NCI-H2081 (cell line): ENCODE data around the gene EFNA5.
A peak's percentile ranks its signal among the peaks of the same experiment; 100 is the strongest.

ENCODE experiments used
- DNase-seq, 2 experiments: peaks; one replicate each; lab custom pipeline; 2025; lab: John Stamatoyannopoulos, UW

EFNA5 gene

GRCh38 chr5:107670932-107671741, at the start of gene EFNA5:
TSS of gene EFNA5 (minus strand) at chr5:107670937.
- DNase-seq, result peak; percentile 34 to 53

GRCh38 chr5:107719034-107719606, 48.4 kb upstream of the EFNA5 start:
- no peak for DNase-seq

- DNase-seq, result no peak
Measured at GRCh38 chr5:107717816-107718215, 47.1 kb upstream of the EFNA5 start.

GRCh38 chr5:107713228-107713627, 42.5 kb upstream of the EFNA5 start:
- DNase-seq, result no peak

- DNase-seq, result no peak
Measured at GRCh38 chr5:107712359-107712870, 41.7 kb upstream of the EFNA5 start.

- DNase-seq, result no peak
Measured at GRCh38 chr5:107705402-107706014, 34.8 kb upstream of the EFNA5 start.

- no peak for DNase-seq
Measured at GRCh38 chr5:107704681-107705401, 34.1 kb upstream of the EFNA5 start.

- no peak for DNase-seq
Measured at GRCh38 chr5:107700481-107700880, 29.7 kb upstream of the EFNA5 start.

GRCh38 chr5:107699425-107699824, 28.7 kb upstream of the EFNA5 start:
- DNase-seq, result no peak

- DNase-seq, result no peak
Measured at GRCh38 chr5:107698286-107698685, 27.5 kb upstream of the EFNA5 start.

GRCh38 chr5:107696498-107696897, 25.8 kb upstream of the EFNA5 start:
- no peak for DNase-seq

GRCh38 chr5:107696080-107696479, 25.3 kb upstream of the EFNA5 start:
- no peak for DNase-seq

GRCh38 chr5:107687937-107688336, 17.2 kb upstream of the EFNA5 start:
- DNase-seq, result no peak

- DNase-seq, result no peak
Measured at GRCh38 chr5:107687404-107687803, 16.7 kb upstream of the EFNA5 start.

- no peak for DNase-seq
Measured at GRCh38 chr5:107682533-107682932, 11.8 kb upstream of the EFNA5 start.

- no peak for DNase-seq
Measured at GRCh38 chr5:107680799-107681198, 10.1 kb upstream of the EFNA5 start.

GRCh38 chr5:107680099-107680498, 9.4 kb upstream of the EFNA5 start:
- DNase-seq, result no peak

GRCh38 chr5:107676702-107677101, 6.0 kb upstream of the EFNA5 start:
- DNase-seq, result no peak

GRCh38 chr5:107675201-107675600, 4.5 kb upstream of the EFNA5 start:
- DNase-seq, result no peak

GRCh38 chr5:107674655-107675054, 3.9 kb upstream of the EFNA5 start:
- DNase-seq, result no peak

GRCh38 chr5:107673368-107674136, 2.8 kb upstream of the EFNA5 start:
- DNase-seq, result peak; percentile 86 to 88

- peak in 1 of 2 experiments; percentile 41 for DNase-seq
Measured at GRCh38 chr5:107673039-107673367, 2.3 kb upstream of the EFNA5 start.
